Small intestine (tissue), 16 donors: Measurements from ENCODE around the gene ZNF200. TPM values are rescaled to one million over a fixed set of nuclear protein-coding genes. Genes with fewer than 3 reads are reported as not detected.

Experiments used
- DNase-seq, 2 donors: peaks; one replicate each; pipeline versions ENCODE4 v3.0.0 to v3.0.0-alpha.2; 2013
- FAIRE-seq: peaks from 2 replicates; lab custom pipeline; 2012; peaks lifted over from hg19 to GRCh38; lab: Jason Lieb, UNC
- H3K27ac ChIP-seq, 3 donors: one replicate each; pipeline ENCODE4 v1.5.1; 2013; ENCODE audit warnings: low read length in 2 of 3, mild to moderate bottlenecking in 2 of 3, control low read depth in 1 of 3, inconsistent platforms in 1 of 3, low read depth in 1 of 3, moderate library complexity in 1 of 3
- H3K27me3 ChIP-seq, 3 donors: one replicate each; pipeline ENCODE4 v1.6.1; 2013; ENCODE audit warnings: low read length in 3 of 3, inconsistent platforms in 1 of 3; ENCODE audit not compliant: control insufficient read depth in 3 of 3, insufficient read depth in 3 of 3
- H3K36me3 ChIP-seq, 3 donors: one replicate each; pipeline ENCODE4 v1.6.1; 2013; ENCODE audit warnings: low read length in 3 of 3, inconsistent platforms in 1 of 3, low read depth in 1 of 3, mild to moderate bottlenecking in 1 of 3, moderate library complexity in 1 of 3; ENCODE audit not compliant: control insufficient read depth in 3 of 3, insufficient read depth in 2 of 3
- H3K4me1 ChIP-seq, 3 donors: one replicate each; pipeline ENCODE4 v1.6.1; 2013; ENCODE audit warnings: low read length in 2 of 3, inconsistent platforms in 1 of 3, low read depth in 1 of 3, mild to moderate bottlenecking in 1 of 3, moderate library complexity in 1 of 3; ENCODE audit not compliant: control insufficient read depth in 3 of 3, insufficient read depth in 2 of 3
- H3K4me3 ChIP-seq, 3 donors: one replicate each; pipeline ENCODE4 v1.5.1; 2013; ENCODE audit warnings: low read length in 3 of 3, control low read depth in 1 of 3, inconsistent platforms in 1 of 3, low read depth in 1 of 3, mild to moderate bottlenecking in 1 of 3, moderate library complexity in 1 of 3
- H3K9me3 ChIP-seq, 2 donors: one replicate each; pipeline ENCODE4 v1.6.1; 2013; ENCODE audit warnings: low read depth in 1 of 2, low read length in 1 of 2; ENCODE audit not compliant: control insufficient read depth in 2 of 2, insufficient read depth in 1 of 2
- WGBS, 3 donors: extraction: QIAGEN DNeasy Blood & Tissue Kit; methylation state at CpG; one replicate each; pipeline ENCODE4 v1.1.7; 2013; 5-methylcytosine and 5-hydroxymethylcytosine counted together
- long read RNA-seq, 10 donors: transcript quantifications; one replicate each; lab custom pipeline, GENCODE V29; 2026
- polyA plus RNA-seq, 4 donors: library from polyadenylated mRNA; stranded (reverse) in 3 of 4; unstranded in 1 of 4; fragments of 200-250 nt in 3 of 4; fragments of 120-200 nt in 1 of 4; gene quantifications; one replicate each; pipeline versions ENCODE4 v1.2.1 to v1.2.3, GENCODE V29; 2013
- donor health status: healthy with polysubstance abuse.
- donor health status: control.
- donor health status: control.
- donor health status: Bipolar disorder and iron deficiency.
- donor health status: healthy.

ZNF200 gene, protein sequence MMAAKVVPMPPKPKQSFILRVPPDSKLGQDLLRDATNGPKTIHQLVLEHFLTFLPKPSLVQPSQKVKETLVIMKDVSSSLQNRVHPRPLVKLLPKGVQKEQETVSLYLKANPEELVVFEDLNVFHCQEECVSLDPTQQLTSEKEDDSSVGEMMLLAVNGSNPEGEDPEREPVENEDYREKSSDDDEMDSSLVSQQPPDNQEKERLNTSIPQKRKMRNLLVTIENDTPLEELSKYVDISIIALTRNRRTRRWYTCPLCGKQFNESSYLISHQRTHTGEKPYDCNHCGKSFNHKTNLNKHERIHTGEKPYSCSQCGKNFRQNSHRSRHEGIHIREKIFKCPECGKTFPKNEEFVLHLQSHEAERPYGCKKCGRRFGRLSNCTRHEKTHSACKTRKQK
- 10 to 100 TPM in 1 of 4 donors, 1 to 10 TPM in 3; 3.8 to 10.1 (median 4.8) TPM for polyA plus RNA-seq
- long read RNA-seq, donor 1, result 0 reads
- long read RNA-seq, donor 2, full-length matches to known transcripts, result 3 of 3 reads
- long read RNA-seq, donor 2, partial matches to known transcripts, result 0 of 3 reads
- long read RNA-seq, donor 2, other reads (novel, unspliced or antisense), result 0 of 3 reads
- long read RNA-seq, donor 3, full-length matches to known transcripts, result 6 of 6 reads
- long read RNA-seq, donor 3, partial matches to known transcripts, result 0 of 6 reads
- long read RNA-seq, donor 3, other reads (novel, unspliced or antisense), result 0 of 6 reads
- long read RNA-seq, donor 4, full-length matches to known transcripts, result 1 of 1 reads
- long read RNA-seq, donor 4, partial matches to known transcripts, result 0 of 1 reads
- long read RNA-seq, donor 4, other reads (novel, unspliced or antisense), result 0 of 1 reads
- long read RNA-seq, donor 5, full-length matches to known transcripts, result 7 of 7 reads
- long read RNA-seq, donor 5, partial matches to known transcripts, result 0 of 7 reads
- long read RNA-seq, donor 5, other reads (novel, unspliced or antisense), result 0 of 7 reads
- long read RNA-seq, donor 6, full-length matches to known transcripts, result 11 of 11 reads
- long read RNA-seq, donor 6, partial matches to known transcripts, result 0 of 11 reads
- long read RNA-seq, donor 6, other reads (novel, unspliced or antisense), result 0 of 11 reads
- long read RNA-seq, donor 7, full-length matches to known transcripts, result 9 of 9 reads
- long read RNA-seq, donor 7, partial matches to known transcripts, result 0 of 9 reads
- long read RNA-seq, donor 7, other reads (novel, unspliced or antisense), result 0 of 9 reads
- long read RNA-seq, donor 8, result 0 reads
- long read RNA-seq, donor 9, full-length matches to known transcripts, result 4 of 4 reads
- long read RNA-seq, donor 9, partial matches to known transcripts, result 0 of 4 reads
- long read RNA-seq, donor 9, other reads (novel, unspliced or antisense), result 0 of 4 reads
- long read RNA-seq, donor 10, full-length matches to known transcripts, result 12 of 12 reads
- long read RNA-seq, donor 10, partial matches to known transcripts, result 0 of 12 reads
- long read RNA-seq, donor 10, other reads (novel, unspliced or antisense), result 0 of 12 reads

GRCh38 chr16:3234857-3235561 is at the start of gene ZNF200:
ZNF200 (minus strand) TSS chr16:3235158; CDS start chr16:3233755, 1,403 bp downstream.
- no peak for FAIRE-seq
- peaks cover 0 to 31% of the 10 kb centered on the region in 2 donors for H3K9me3 ChIP-seq
- no peaks in the 10 kb centered on the region for H3K27me3 ChIP-seq
- peaks cover 0 to 5% (median 5%) of the 10 kb centered on the region in 3 donors for H3K4me1 ChIP-seq
- WGBS, 3 donors, result 0% methylated on average over 47 to 55 of the region's 59 CpGs
- H3K27ac ChIP-seq, result peak within 1 kb of the TSS; percentile 88 to 99 (median 97)
- peak; percentile 97 to 99 for DNase-seq
- peak within 1 kb of the TSS; percentile 68 to 99 (median 80) for H3K4me3 ChIP-seq
- H3K36me3 ChIP-seq, result peaks cover under 1 to 25% (median 20%) of the 10 kb centered on the region in 3 donors

DNA sequence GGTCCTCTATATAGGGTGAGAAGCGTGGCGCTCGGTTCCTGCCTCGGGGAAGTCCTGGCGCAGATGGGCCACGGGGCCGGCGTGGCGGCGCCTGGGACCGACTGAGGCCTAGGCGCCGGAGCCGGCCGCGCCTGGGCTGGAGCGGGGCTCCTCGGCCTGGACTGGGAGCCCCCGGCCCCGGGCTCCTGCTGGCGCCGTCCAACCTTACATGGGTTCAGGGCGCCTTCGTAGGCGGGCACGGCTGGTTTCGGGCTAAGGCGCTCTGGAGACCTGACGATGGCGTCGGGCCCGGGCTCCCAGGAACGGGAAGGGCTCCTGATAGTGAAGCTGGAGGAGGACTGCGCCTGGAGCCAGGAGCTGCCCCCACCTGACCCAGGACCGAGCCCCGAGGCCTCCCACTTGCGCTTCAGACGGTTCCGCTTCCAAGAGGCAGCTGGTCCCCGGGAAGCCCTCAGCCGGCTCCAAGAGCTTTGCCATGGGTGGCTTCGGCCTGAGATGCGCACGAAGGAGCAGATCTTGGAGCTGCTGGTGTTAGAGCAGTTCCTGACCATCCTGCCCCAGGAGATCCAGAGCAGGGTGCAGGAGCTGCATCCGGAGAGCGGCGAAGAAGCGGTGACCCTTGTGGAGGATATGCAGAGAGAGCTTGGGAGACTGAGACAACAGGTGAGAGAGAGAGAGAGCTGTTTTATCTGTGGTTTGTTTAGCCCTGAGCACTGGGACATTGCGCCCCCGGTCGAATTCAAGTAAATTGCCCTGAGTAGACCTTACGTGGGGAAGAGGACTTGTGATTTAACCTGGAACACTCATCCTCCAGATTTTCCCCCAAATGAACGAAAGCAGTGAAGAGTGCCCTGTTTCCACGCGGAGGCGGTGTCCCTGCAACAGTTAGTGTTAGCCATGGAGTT is 48.8 kb upstream of the ZNF200 start:
- Histone ChIP-seq H3K9me3 (peaks cover under 1 to 37% of the 10 kb centered on the region in 2 donors), H3K27ac (peak overlapping the region; percentile 82 to 100 (median 100)), H3K4me3 (peak overlapping the region; percentile 74 to 93 (median 86)), H3K36me3 (peaks cover 5 to 34% (median 16%) of the 10 kb centered on the region in 3 donors), H3K27me3 (no peaks in the 10 kb centered on the region), H3K4me1 (peaks cover 4 to 8% (median 5%) of the 10 kb centered on the region in 3 donors)
- no peak for FAIRE-seq
- DNase-seq, result no peak
- WGBS, 3 donors, result 6 to 8% (median 8%) methylated on average over 54 to 56 of the region's 56 CpGs

DNA sequence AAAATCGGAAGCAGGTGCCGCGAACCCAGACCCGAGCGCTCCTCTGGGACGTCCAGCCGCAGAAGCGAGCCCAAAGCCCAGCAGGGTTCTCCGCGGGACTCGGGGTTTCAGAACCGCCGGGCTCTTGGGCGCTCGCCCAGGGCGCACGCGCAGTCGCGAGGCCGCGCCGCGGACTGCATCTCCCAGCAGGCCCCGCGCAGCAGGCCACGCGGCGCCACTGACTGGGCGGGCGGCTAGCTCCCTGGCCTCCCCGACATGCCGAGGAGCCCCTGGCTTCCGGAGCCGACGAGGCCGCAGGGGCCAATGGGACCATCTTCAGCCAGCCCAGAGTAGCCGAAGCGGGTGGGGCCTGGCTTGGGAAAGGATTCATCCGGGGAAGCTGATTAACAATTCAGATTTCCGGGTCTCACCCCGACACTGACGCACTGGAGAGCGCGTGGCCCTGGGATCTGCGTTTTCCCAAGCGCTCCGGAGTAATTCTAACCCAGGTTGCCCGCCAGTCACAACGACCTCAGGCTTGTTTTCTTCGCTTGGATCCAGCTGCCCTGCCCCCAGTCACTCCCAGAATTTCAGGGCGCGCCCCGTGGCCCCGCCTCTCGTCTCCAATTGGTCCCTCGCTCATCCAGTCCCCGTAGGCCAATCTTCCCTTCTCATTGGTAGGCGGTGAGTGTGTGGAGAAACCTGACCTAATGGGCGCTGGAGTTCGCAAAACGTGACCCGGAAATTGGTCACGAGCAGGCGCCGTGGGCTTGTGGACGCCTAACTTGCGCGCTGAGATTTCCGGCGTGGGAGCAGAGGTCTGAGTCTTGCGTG is 48.0 kb upstream of the ZNF200 start, which contains the start of gene ZNF263:
Gene ZNF263 (plus strand): TSS at position 762 of the 813 bp plus-strand sequence. CDS start 328 bp downstream, outside the sequence.
- Histone ChIP-seq H3K4me1 (peaks cover 4 to 8% (median 5%) of the 10 kb centered on the region in 3 donors), H3K9me3 (peaks cover 0 to 29% of the 10 kb centered on the region in 2 donors), H3K27ac (peak within 1 kb of the TSS; percentile 93 to 100 (median 100)), H3K36me3 (peaks cover 5 to 27% (median 10%) of the 10 kb centered on the region in 3 donors), H3K27me3 (no peaks in the 10 kb centered on the region), H3K4me3 (peak within 1 kb of the TSS; percentile 74 to 93 (median 86))
- DNase-seq (peak; percentile 97 to 99), FAIRE-seq (no peak)
- WGBS, 3 donors, result 0% methylated on average over 66 to 72 of the region's 72 CpGs

DNA sequence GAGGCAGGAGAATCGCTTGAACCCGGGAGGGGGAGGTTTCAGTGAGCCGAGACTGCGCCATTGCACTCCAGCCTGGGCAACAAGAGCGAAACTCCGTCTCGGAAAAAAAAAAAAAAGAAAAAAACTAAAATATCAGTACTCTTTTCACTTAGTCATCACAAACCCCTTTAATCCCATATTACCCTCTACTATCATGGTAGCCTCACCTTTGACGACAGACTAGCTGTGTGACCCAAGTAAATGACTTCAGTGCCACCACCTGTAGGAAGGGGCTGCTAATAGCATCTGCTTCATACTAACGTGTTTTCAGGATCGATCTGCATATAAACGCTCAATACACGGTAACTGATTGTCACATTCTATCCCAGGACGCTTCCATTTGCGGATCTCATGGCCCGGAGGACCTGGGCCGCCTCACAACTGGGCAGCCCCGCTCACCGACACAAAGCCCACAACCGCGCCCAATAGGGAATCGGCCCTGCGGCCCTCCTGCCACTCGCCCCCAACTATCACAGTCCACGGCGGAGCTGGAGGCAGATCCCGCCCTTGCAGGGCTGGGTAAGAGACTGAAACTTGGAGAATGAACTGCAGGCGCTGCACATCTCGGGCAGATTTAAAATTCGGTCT is 47.3 kb upstream of the ZNF200 start:
- DNase-seq (no peak), FAIRE-seq (no peak)
- Histone ChIP-seq H3K27ac (peak overlapping the region in 2 of 3 donors; percentile 100), H3K9me3 (peaks cover 0 to 24% of the 10 kb centered on the region in 2 donors), H3K4me3 (peak overlapping the region; percentile 43 to 86 (median 67)), H3K4me1 (peaks cover 4 to 8% (median 5%) of the 10 kb centered on the region in 3 donors), H3K36me3 (peaks cover 5 to 25% (median 10%) of the 10 kb centered on the region in 3 donors), H3K27me3 (peaks cover 0 to 6% (median 0%) of the 10 kb centered on the region in 3 donors)
- 13 to 15% (median 15%) methylated on average over 29 of the region's 29 CpGs for WGBS, 3 donors

DNA sequence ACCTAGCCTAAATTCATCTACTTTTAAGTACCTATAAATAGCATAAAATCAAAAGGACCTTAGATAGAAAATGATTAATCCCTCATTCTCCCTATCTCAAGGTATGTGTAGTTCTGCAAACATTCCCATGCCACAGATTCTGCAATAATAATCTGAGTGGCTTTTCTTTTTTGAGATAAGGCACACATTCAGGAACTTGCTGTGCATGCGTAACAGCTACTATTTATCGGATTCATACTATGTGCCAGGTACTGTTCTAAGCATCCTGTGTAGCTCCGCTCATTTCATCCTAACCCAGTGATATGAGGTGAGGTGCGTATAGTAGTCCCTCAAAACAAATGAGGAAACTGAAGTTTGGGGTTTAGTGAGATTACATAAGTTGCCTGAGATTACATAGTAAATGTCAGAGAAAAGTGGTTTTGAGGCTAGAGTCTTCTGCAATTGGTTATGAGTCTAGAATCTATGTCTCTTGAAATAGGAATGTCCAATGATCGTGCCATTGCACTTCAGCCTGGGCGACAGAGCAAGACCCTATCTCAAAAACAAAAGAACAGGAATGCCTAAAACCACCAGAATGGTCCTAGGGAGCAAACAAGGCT is 46.4 kb upstream of the ZNF200 start:
- FAIRE-seq, result no peak
- Histone ChIP-seq H3K4me3 (no peak overlapping the region), H3K27ac (no peak overlapping the region), H3K4me1 (peaks cover 4 to 8% (median 5%) of the 10 kb centered on the region in 3 donors), H3K9me3 (peaks cover 0 to 19% of the 10 kb centered on the region in 2 donors), H3K27me3 (peaks cover 0 to 12% (median 0%) of the 10 kb centered on the region in 3 donors), H3K36me3 (peaks cover 3 to 19% (median 6%) of the 10 kb centered on the region in 3 donors)
- WGBS, 3 donors, result 90 to 92% (median 90%) methylated on average over 6 of the region's 6 CpGs
- DNase-seq, result no peak
